Endothelial cell of umbilical vein (primary cell): ENCODE measurements around the gene CLP1. TPM values are rescaled to one million over a fixed set of nuclear protein-coding genes. Genes with fewer than 3 reads are reported as not detected.

ENCODE experiments used
- BruUV-seq: library from RNA; stranded (reverse); fragments of 400-500 nt; replicated peaks from 2 replicates; lab custom pipeline; 2021; lab: Mats Ljungman, UMichigan
- CTCF ChIA-PET: fragments of 300-600, 350-600 bp; sonication (Branson Sonifier 250); formaldehyde crosslinking; loops from one replicate; lab custom pipeline; 2021; ENCODE audit warnings: antibody characterized with exemption, inconsistent platforms; lab: Charles Lee
- POLR2A ChIA-PET: fragments of 300-600, 350-600 bp; sonication (Branson Sonifier 250); formaldehyde crosslinking; loops from one replicate; lab custom pipeline; 2021; ENCODE audit warnings: antibody characterized with exemption, inconsistent platforms; lab: Charles Lee
- DNase-seq: peaks from one replicate; pipeline ENCODE4 v3.0.0-alpha.2; 2011; ENCODE audit warnings: low read depth, low spot score
- FAIRE-seq: peaks from 2 replicates; lab custom pipeline; 2011; peaks lifted over from hg19 to GRCh38; lab: Jason Lieb, UNC
- H2AFZ ChIP-seq: 2 replicates; pipeline ENCODE4 v1.6.0; 2012; ENCODE audit warnings: low read depth, low read length, control low read depth, inconsistent platforms
- H3K27ac ChIP-seq: 2 replicates; pipeline ENCODE4 v1.5.1; 2011; ENCODE audit warnings: low read depth, mild to moderate bottlenecking, control low read depth, low read length, moderate library complexity; ENCODE audit not compliant: insufficient read depth
- H3K27me3 ChIP-seq, 2 experiments: 2 replicates each; pipeline versions ENCODE4 v1.6.0 to v1.6.1; 2011; ENCODE audit warnings: low read length in 2 of 2, mixed read lengths in 1 of 2; ENCODE audit not compliant: control insufficient read depth in 2 of 2, insufficient read depth in 2 of 2
- H3K36me3 ChIP-seq, 2 experiments: 2 replicates in 1 of 2; 3 replicates in 1 of 2; pipeline ENCODE4 v1.5.1; 2011; ENCODE audit warnings: low read length in 2 of 2, mild to moderate bottlenecking in 1 of 2, moderate library complexity in 1 of 2; ENCODE audit not compliant: control insufficient read depth in 2 of 2, insufficient read depth in 2 of 2; ENCODE audit errors: extremely low read depth in 1 of 2
- H3K4me1 ChIP-seq: 3 replicates; pipeline ENCODE4 v1.5.1; 2011; ENCODE audit warnings: mild to moderate bottlenecking, low read length; ENCODE audit not compliant: control insufficient read depth, insufficient read depth; ENCODE audit errors: extremely low read depth
- H3K4me2 ChIP-seq: 2 replicates; pipeline ENCODE4 v1.6.1; 2011; ENCODE audit warnings: low read length, control low read depth, mixed read lengths; ENCODE audit not compliant: insufficient read depth
- H3K4me3 ChIP-seq, 3 experiments: fragments of 200-600 bp in 1 of 3; sonication (generic), shearing (Covaris generic) in 1 of 3; replicated peaks in 1 of 3; 2 replicates each; pipeline ENCODE4 v1.5.1; 2011 to 2016; ENCODE audit warnings: control low read depth in 3 of 3, low read length in 3 of 3, mild to moderate bottlenecking in 2 of 3, inconsistent platforms in 1 of 3, low read depth in 1 of 3, moderate library complexity in 1 of 3; ENCODE audit not compliant: insufficient read depth in 1 of 3
- H3K79me2 ChIP-seq: 2 replicates; pipeline ENCODE4 v1.6.0; 2012; ENCODE audit warnings: low read length, inconsistent platforms; ENCODE audit not compliant: control insufficient read depth, insufficient read depth
- H3K9ac ChIP-seq: replicated peaks from 2 replicates; pipeline ENCODE3; 2011; ENCODE audit warnings: low read length, control low read depth; ENCODE audit not compliant: insufficient read depth; ENCODE audit errors: extremely low read depth
- H3K9me1 ChIP-seq: replicated peaks from 3 replicates; pipeline ENCODE4 v1.6.0; 2011; ENCODE audit warnings: mild to moderate bottlenecking, low read length; ENCODE audit not compliant: control insufficient read depth, insufficient read depth; ENCODE audit errors: extremely low read depth
- H3K9me3 ChIP-seq: replicated peaks from 2 replicates; pipeline ENCODE4 v1.5.1; 2012; ENCODE audit warnings: low read length, inconsistent platforms; ENCODE audit not compliant: control insufficient read depth, insufficient read depth
- H4K20me1 ChIP-seq: replicated peaks from 2 replicates; pipeline ENCODE3; 2011; ENCODE audit warnings: mild to moderate bottlenecking, low read length; ENCODE audit not compliant: control insufficient read depth, insufficient read depth; ENCODE audit errors: extremely low read depth
- CTCF ChIP-seq, 2 donors: IDR thresholded peaks; 1 replicate in 1 of 2; 2 replicates in 1 of 2; pipeline ENCODE4 v1.5.1; 2011; ENCODE audit warnings: low read length in 2 of 2, mild to moderate bottlenecking in 2 of 2, moderate library complexity in 2 of 2, control low read depth in 1 of 2, inconsistent platforms in 1 of 2, low read depth in 1 of 2; ENCODE audit not compliant: insufficient read depth in 1 of 2; ENCODE audit errors: extremely low read depth in 1 of 2
- EZH2 ChIP-seq: IDR thresholded peaks from 2 replicates; pipeline ENCODE4 v1.6.1; 2012; ENCODE audit warnings: borderline replicate concordance, low read depth, mild to moderate bottlenecking, moderate library complexity, low read length, inconsistent platforms; ENCODE audit not compliant: severe bottlenecking
- FOS ChIP-seq: IDR thresholded peaks from 2 replicates; pipeline ENCODE4 v1.6.1; 2011; ENCODE audit warnings: mild to moderate bottlenecking, low read length, moderate library complexity, borderline replicate concordance; ENCODE audit not compliant: insufficient read depth
- GATA2 ChIP-seq: IDR thresholded peaks from 2 replicates; pipeline ENCODE4 v1.7.0; 2011; ENCODE audit warnings: low read depth, mild to moderate bottlenecking, moderate library complexity, mixed read lengths, low read length; ENCODE audit not compliant: insufficient read length, insufficient read depth
- JUN ChIP-seq: IDR thresholded peaks from 2 replicates; pipeline ENCODE4 v1.6.1; 2011; ENCODE audit warnings: borderline replicate concordance, low read depth; ENCODE audit not compliant: insufficient read length, insufficient read depth
- MYC ChIP-seq: IDR thresholded peaks from one replicate; pipeline ENCODE4 v1.6.1; 2011; ENCODE audit warnings: mild to moderate bottlenecking, low read depth, low read length
- POLR2A ChIP-seq: IDR thresholded peaks from 2 replicates; pipeline ENCODE4 v1.6.1; 2012; ENCODE audit warnings: low read depth, mild to moderate bottlenecking, control low read depth, low read length
- POLR2AphosphoS5 ChIP-seq: IDR thresholded peaks from 2 replicates; pipeline ENCODE4 v1.6.1; 2012; ENCODE audit warnings: low read depth, mild to moderate bottlenecking, control low read depth, low read length, moderate library complexity; ENCODE audit not compliant: insufficient read depth
- dilution Hi-C: fragments of 300-500 bp; cut with MboI; formaldehyde crosslinking; loops from one replicate; pipeline ENCODE4 v1.15.0; 2019; ENCODE audit warnings: low sequenced_read_pairs; ENCODE audit not compliant: extremely low pct_ligation_motif_present
- intact Hi-C: fragments of 100-400 bp; cut with micrococcal nuclease; formaldehyde crosslinking; loops from one replicate; pipeline ENCODE4 v1.10.0; 2022
- polyA plus RNA-seq, 4 experiments: library from polyadenylated mRNA; depleted of rRNA in 3 of 4; stranded (reverse) in 3 of 4; unstranded in 1 of 4; fragments of >200 nt; gene quantifications; 2 replicates each; pipeline versions ENCODE4 v1.2.1 to v1.2.3, GENCODE V29; 2011 to 2012; ENCODE audit warnings: missing spikeins in 1 of 4
- total RNA-seq: library from RNA; stranded (reverse); gene quantifications from 2 replicates; pipeline ENCODE4 v1.2.3, GENCODE V29; 2021
- TF ChIP-seq, protein P1 (sequence below): IDR thresholded peaks from 2 replicates; pipeline ENCODE4 v1.6.1; 2011; ENCODE audit not compliant: insufficient read depth, insufficient read length

CLP1 gene
- total and polyA plus RNA-seq, 2 donors (not counting 3 experiments of a cell fraction or from before 2014, with no cell fraction given), result 17.9 to 20.8 TPM

DNA sequence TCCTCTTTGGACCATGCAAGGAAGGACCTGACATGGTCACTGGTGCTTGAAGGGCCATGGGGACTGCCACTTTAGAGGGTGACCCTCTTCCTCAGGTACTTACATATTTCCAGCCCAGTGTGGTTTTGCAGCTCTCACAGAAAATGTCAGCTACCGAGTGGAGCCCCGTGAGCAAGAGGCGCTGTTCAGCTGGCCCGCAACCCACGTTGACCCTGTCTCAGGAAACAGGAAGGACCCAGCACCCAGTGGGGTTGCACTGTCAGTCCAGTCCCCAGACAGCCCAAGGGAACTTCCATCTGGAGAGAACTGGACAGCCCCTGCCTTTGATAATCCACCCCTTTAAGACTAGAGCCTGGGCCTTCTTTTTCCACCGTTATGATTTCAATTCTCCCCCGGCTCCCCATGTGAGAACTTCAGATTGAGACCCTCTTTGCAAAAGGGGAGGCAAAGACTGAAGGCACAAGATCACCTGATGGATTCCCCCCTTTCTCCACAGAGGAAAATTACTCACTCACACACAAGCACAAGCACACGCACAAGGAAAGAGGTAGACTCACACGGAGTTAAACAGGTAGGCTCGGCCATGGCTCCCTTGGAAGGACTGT lies 11.3 kb upstream of the CLP1 start:
- Histone ChIP-seq H3K27ac (no peak overlapping the region), H3K9me3 (no peaks in the 10 kb centered on the region), H4K20me1 (no peaks in the 10 kb centered on the region), H2AFZ (no peak overlapping the region), H3K9me1 (no peaks in the 10 kb centered on the region), H3K9ac (no peak overlapping the region), H3K27me3 (peaks cover 38 to 50% of the 10 kb centered on the region in 2 experiments), H3K4me3 (no peak overlapping the region), H3K4me1 (peaks cover 3% of the 10 kb centered on the region), H3K36me3 (no peaks in the 10 kb centered on the region), H3K79me2 (no peaks in the 10 kb centered on the region), H3K4me2 (no peak overlapping the region)
- dilution Hi-C loops, result no loop called here
- intact Hi-C loops, result loop anchor here (5.0 kb wide), 1 partner anchor 319 kb away; no protein-coding TSS in a partner anchor
- FAIRE-seq (no peak), DNase-seq (no peak)
- ChIA-PET CTCF (interaction anchor here (0.9 to 5.1 kb wide), 2 partner anchors 77 to 153 kb away, joined by 4 to 126 read pairs; partner anchors contain the start of gene UBE2L6), POLR2A (no interaction called here)
- TF ChIP-seq POLR2AphosphoS5, result no peak
- no peak for TF ChIP-seq FOS
- TF ChIP-seq MYC, result no peak
- no peak for TF ChIP-seq CTCF (IDR thresholded peaks at IDR 0.05; ENCODE audit: extremely low read depth in 1 of 2, insufficient read depth in 1 of 2, low read depth in 1 of 2, low read length in 2 of 2)
- TF ChIP-seq POLR2A, result no peak
- TF ChIP-seq JUN, result no peak
- no peak for TF ChIP-seq GATA2
- TF ChIP-seq, protein P1, sequence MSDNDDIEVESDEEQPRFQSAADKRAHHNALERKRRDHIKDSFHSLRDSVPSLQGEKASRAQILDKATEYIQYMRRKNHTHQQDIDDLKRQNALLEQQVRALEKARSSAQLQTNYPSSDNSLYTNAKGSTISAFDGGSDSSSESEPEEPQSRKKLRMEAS, result no peak
- no peak for TF ChIP-seq EZH2
- no TSS peak for BruUV-seq
